ENCODE measurements around the gene SEC63.
"Not testable (repeated sequence)": the region's sequence is repeated elsewhere in the genome, so short reads cannot be mapped to it uniquely, and the experiment has no call there.

SEC63 gene

DNA sequence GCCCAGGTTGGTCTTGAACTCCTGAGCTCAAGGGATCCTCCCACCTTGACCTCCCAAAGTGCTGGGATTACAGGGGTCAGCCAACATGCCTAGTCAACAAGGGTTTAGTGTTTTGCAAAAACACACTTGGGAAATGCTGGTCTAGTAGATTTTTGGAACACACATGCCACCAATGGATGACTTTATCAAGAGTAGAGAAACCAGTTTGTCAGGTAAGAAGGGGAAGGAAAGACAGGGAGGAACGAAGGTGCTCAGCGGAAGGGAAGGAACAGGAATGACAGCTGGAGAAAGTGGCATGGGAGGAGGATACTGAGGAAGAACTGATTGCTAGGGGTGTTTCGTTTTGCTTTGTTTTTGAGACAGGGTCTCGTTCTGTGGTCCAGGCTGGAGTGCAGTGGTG is 15.6 kb upstream of the SEC63 start:
- DNase-seq (ENCODE audit: low read depth): no peak

DNA sequence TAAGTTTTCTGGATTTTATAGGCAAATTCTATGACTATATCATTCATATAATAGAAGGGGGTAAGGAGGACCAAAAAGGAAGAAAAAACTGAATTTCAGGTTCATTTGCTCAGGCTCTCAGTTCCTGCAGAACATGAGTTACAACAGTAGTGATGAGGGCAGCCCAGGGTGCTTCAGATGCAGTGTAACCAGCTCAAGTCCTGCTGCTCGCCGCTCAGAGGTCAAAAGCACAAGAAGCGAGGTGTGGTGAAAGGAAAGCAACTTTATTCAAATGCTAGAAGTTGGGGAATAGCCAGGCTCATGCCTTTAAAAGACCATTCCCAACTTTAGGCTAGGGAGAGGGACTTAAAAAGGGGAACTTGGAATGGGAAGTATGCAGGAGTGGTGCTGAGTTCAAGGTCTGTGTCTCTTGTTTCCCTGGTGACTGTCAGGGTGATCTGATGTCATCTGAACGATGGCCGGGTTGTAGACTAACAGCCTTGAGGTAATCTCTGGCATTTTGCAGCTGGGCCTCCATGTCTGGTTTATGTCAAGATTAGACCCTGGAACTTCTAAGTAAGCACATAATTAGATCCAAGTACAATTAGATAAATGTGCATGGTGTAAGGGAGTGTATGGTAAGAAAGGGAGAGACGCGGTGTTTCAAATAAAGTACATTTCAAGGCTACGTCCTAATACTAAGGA is 14.5 kb upstream of the SEC63 start:
- DNase-seq (ENCODE audit: low read depth): no peak

DNA sequence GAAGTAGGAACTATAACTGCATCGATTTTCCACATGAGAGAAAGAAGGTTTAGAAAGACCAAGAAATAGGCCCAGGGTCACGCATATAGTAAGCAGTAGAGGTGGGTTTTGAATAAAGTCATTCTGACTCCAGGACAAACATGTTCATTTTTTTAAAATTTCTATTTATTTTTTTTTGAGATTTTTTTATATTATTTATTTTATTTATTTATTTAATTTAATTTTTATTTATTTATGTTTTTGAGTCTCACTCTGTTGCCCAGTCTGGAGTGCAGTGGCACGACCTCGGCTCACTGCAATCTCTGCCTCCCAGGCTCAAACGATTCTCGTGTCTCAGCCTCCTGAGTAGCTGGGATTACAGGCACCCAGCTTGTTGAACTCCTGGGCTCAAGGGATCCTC is 13.2 kb upstream of the SEC63 start:
- DNase-seq (ENCODE audit: low read depth): no peak

DNA sequence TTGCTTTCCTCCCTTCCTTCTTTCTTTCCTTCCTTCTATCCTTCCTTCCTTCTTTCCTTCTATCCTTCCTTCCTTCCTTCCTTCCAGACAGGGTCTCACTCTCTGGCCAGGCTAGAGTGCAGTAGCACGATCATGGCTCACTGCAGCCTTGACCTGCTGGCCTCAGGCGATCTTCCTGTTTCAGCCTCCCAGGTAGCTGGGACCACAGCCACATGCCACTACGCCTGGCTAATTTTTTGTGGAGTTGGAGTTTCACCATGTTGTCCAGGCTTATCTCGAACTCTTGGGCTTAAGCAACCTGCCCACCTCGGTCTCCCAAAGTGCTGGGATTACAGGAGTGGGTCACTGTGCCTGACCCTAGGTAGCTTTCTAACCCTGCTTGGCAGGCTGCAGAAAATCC is 12.2 kb upstream of the SEC63 start:
- no peak for DNase-seq (ENCODE audit: low read depth)

DNA sequence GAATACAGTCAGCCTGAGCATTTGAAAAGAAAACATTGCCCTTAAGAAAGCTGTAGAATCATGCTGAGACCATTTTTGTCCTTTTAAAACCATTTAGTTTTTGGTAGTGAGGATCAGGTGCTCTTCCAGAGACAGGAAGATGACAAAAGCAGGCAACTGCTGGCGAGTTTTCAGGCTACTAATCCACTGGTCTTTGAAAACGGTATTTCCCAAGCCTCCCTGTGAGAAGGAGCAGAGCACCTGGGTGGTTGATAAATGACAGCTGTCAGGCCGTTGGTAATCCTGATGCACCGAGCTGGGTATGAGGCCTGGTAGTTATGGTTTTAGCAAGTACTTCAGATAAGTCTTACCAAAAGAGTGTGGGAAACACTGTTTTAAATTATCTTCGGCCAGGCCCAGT is 10.1 kb upstream of the SEC63 start:
- DNase-seq (ENCODE audit: low read depth): no peak

DNA sequence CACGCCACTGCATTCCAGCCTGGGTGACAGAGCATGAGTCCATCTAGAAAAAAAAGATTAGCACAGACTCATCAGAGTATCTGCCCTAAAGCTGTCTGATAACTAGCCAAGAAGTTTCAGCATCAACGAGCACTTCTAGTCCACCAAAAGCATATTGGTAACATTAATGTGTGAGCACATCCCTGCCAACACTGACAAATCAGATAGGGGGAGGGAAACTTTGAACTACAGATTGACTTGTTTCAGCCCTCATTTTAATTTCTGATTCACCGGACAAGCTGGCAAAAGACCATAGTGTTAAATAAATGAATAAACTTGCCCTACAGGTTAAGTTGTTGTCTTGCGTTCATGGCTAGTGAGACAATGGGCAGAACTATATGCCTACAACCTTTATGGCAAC is 7.7 kb upstream of the SEC63 start:
- no peak for DNase-seq (ENCODE audit: low read depth)

DNA sequence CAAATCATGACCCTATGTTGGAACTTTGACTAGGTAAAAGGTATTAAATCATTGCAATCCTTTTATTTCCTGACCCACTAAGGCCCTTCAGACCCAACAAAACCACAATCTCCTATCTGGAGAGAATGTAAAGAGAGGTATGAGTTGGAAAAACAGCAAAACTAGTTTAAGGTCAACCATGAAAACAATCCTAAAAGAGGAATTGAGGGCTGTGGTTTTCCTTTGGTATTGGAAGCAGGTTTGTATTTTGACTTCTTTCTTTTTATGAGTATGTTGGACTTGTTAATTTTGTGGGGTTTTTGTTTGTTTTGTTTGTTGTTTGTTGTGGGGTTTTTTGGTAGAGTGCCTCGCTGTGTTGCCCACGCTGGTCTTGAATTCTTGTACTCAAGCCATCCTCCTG is 4.7 kb upstream of the SEC63 start:
- no peak for DNase-seq (ENCODE audit: low read depth)

DNA sequence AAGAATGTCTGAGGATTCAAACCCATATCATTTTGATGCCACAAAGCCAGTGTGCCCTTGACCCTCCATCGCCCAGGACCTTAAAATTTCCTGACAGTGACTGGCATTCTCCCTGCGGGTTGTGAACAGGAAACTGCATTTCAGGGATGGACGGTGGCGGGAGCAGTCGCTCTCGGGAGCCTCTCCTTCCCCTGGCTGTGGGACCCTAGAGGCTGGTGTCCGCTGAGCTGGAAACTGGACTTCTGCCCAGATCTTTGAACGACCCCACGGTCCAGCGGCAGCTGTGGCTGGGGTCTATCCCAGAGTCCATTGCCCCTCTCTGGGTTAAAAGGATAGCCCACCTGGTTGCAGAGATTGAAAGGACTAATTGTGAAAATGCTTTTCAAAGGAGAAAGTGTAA is 1.4 kb upstream of the SEC63 start:
- no peak for DNase-seq (ENCODE audit: low read depth)

DNA sequence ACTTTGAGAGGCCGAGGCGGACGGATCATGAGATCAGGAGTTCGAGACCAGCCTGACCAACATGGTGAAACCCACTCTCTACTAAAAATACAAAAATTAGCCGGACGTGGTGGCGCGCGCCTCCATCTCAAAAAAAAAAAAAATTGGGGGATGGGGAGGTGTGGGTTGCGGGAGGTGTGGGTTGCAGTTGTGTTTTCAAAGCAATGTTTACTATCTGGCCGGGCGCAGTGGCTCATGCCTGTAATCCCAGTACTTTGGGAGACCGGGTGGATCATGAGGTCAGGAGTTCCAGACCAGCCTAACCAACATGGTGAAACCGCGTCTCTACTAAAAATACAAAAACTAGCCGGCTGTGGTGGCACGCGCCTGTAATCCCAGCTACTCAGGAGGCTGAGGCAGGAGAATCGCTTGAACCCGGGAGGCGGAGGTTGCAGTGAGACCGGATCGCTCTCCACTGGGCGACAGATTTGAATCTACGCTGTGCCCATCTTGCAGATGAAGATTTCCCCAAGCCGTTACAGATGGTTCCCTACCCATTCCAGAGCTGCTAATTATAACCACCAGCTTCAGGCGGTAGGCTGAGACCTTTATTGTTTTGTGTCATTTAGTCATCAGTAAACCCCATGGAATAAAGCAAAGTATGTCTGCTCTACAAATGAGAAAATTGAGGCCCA is 818 bp upstream of the SEC63 start:
- not testable (repeated sequence) for DNase-seq (ENCODE audit: low read depth)

DNA sequence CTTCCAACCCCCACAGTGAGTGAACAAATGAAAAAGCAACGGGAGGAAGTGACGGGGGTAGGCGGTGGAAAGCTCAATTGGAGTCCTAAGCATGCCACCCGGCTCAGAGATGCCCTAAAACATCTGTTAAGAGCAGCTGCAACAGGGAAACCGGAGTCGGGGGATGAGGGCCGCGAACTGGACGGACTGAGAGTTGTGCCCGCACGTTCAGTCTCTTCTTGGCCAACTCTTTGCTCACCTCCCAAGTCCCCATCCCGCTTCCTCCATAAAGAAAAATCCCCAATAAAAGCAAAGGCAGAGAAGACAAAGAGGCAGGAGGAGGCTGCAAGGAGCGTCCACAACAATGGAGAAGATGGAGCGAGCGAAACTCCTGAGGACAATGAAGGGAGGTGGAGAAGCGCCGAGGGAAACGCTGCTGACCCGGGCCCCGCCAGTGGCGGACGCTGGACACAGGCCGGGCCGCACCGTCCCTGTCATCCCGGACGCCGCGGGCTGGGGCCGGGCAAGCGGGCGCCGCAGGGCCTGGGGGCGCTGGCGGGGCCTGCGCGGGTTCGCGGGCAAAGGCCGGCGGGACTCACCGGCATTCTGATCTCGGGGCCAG is 600 bp downstream of the SEC63 start:
- no peak for DNase-seq (ENCODE audit: low read depth)

DNA sequence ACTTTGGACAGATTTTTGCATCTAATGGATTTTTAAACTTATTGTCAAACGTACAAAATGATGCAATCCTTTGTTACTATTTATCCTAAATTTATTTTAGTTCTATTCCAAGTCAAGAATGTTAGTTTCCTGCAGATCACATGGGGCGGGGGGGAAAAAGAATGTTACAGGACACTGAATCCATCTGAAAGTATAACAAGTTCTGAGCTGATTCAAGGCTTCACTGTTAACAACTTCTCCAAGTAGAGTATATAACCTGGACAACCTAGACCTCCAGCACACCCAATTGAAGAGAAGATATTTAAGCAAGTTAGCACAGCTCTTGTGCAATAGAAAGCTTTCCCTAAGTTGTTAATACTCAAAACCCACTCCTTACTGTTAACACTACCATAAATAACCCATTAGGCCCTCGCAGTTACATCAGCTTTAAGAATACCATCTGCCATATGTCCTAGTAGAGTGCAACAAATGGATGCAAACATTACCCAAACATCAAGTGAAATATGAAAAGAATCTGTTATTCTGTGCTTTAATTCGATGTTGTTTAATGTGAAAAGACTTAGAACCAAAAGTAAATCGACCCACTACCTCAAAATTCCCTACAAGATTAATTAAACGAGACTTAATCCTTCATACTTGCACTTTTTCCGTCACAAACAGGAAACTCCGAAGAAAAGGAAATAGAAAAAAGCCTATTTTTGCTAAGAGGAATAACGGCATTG is 1.3 kb downstream of the SEC63 start:
- no peak for DNase-seq (ENCODE audit: low read depth)

DNA sequence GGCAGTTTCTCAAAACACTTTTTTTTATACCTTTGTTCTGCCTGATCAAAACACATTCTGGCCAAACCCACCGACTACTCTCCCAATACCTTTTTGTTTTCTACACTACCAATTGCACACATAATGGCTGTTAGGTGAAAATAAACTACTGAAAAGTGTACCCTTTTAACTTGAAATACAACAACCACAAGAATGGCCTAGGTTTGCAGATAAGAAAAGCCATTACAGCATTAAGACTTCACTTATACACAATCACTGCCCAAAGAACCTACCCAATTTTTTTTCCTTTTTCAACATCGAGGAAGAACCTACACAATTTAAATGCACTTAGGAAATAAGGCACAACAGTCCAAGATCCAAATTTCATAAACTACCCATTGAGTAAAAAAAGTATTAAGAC is 1.8 kb downstream of the SEC63 start:
- no peak for DNase-seq (ENCODE audit: low read depth)

DNA sequence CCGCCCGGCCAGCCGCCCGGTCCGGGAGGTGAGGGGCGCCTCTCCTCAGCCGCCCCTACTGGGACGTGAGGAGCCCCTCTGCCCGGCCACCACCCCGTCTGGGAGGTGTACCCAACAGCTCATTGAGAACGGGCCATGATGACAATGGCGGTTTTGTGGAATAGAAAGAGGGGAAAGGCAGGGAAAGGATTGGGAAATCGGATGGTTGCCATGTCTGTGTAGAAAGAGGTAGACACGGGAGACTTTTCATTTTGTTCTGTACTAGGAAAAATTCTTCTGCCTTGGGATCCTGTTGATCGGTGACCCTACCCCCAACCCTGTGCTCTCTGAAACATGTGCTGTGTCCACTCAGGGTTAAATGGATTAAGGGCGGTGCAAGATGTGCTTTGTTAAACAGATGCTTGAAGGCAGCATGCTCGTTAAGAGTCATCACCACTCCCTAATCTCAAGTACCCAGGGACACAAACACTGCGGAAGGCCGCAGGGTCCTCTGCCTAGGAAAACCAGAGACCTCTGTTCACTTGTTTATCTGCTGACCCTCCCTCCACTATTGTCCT is 4.1 kb downstream of the SEC63 start:
- DNase-seq (ENCODE audit: low read depth): not testable (repeated sequence)

DNA sequence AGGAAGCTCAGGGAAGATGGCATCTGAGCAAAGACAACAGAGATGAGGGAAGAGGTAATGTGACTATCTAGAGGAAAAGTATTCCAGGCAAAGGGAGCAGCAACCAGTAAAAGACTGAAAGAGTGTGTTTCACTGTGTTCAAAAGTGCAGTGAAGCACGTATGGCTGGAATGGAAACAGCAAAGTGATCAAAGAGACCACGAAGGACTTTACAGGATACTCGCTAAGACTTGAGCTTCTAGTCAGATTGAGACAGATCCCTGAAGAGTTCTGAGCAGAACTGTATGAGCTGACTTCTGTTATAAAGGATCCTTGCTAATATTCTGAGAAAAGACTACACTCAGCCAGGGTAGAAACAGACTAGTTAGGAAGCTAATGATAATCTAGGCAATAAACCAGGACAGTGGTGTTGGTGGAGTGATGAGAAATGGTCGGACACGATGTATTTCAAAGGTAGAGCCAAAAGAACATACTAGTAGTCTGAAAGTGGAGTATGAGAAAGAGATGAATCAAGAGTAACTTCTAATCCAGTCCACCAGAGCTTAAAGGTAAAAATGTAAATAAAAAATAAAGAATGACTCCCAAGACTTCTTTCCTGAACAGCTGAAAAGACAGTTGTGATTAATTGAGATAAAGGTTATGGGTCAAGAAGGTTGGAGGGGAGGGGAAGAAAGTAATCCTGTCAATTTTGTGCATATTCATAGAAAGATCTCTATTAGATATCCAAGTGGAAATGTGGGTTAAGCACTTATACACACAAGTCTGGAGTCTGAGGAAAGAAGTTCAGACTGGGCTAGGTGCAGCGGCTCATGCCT is 14.2 kb downstream of the SEC63 start:
- no peak for DNase-seq (ENCODE audit: low read depth)

DNA sequence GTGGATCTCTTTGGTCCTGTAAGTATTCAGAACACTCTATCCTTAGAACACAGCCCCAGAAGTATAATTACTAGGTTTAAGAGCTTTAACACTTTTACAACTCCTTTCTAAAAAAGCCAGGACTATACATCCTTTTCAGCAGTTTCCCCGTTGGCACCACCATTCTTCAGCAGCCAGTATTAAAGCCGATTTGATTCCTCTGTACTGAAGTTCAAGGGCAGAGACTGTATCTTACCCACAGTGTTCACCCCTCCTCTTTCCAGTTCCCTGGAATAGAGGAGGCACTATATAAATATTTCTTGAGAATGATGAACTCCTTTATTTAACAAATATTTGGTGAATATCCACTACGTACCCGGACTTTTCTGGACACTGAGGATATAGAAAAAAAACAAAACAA is 15.9 kb downstream of the SEC63 start:
- DNase-seq (ENCODE audit: low read depth): no peak

DNA sequence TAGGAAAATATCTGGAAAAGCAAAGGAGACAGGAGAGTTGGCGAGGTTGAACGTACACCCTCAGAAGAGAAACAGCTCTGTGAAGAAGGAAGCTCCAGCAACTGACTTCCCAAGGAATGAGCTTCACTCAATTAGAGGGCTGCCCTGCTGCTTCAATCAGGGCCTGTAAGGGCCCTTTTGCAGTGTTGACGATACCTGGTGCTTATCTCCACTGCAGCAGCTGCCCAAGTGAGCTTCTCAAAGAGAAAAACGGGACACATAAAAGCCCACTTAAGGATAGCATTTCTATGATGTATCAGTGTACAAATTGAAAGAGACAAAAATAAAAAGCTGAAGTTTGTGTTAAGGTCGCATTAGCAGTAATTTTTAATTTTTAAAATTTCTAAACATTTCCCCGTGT is 16.4 kb downstream of the SEC63 start:
- DNase-seq (ENCODE audit: low read depth): no peak

DNA sequence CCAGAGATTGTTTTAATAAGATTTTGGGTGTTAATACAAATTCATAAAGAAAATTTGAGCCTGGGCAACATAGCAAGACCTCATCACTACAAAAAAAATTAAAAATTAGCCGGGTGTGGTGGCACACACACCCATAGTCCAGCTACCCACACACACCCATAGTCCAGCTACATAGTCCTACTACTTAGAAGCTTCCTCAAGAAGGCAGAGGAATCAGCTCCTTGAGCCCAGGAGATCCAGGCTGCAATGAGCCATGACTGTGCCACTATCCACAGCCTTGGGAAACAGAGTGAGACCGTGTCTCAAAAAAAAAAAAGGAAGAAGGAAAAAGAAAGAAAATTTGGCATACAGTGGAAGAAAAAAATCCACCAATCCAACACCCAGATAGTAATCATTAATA is 16.8 kb downstream of the SEC63 start:
- DNase-seq (ENCODE audit: low read depth): no peak

DNA sequence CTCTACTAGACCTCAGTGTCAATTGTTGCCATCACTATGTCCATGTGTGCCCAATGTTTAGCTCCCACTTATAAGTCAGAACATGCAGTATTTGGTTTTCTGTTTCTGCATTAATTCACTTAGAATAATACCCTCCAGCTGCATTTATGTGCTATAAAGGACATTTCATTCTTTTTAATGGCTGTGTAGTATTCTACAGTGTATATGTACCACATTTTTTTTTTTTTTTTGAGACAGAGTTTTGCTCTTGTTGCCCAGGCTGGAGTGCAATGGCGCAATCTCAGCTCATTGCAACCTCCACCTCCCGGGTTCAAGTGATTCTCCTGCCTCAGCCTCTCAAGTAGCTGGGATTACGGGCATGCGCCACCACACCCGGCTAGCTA is 21.1 kb downstream of the SEC63 start:
- DNase-seq (ENCODE audit: low read depth): not testable (repeated sequence)

DNA sequence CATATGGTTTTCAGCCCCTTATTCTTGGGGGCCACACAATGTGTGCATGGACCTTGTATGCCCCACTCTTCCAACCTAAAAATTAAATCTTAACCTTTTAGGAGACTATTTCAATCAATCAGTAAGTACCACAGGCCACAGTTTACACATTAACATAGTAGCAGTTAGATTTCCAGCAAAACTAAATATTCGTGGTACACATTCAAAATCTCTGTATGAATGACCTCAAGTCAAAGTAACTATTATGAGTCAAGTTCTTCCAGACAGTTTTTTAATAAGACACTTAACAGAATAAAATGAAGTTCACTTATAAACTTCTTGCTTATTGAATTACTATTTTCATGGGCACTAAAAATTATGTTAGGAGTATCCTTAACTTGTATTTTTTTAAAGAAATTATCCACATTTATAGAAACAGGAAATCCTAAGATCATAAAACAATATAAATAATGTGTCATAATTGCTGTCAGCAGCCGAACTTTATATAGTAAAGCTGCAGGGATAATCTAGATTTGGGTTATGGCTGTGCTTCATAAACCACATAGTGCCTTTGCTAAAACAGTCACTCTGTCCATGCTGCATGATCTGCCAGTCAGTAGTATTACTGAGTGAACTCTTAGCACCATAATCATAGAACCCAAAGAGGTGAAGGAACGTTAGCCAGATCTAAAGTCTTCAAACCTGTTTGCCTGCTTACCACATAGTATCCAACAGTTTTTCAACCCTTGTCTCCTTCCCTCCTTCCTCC is 21.7 kb downstream of the SEC63 start:
- DNase-seq (ENCODE audit: low read depth): no peak

DNA sequence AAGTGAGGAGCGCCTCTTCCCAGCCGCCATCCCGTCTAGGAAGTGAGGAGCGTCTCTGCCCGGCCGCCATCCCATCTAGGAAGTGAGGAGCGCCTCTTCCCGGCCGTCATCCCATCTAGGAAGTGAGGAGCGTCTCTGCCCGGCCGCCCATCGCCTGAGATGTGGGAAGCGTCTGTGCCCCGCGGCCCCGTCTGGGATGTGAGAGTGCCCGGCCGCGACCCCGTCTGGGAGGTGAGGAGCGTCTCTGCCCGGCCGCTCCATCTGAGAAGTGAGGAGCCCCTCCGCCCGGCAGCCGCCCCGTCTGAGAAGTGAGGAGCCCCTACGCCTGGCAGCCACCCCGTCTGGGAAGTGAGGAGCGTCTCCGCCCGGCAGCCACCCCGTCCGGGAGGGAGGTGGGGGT is 23.8 kb downstream of the SEC63 start:
- not testable (repeated sequence) for DNase-seq (ENCODE audit: low read depth)

DNA sequence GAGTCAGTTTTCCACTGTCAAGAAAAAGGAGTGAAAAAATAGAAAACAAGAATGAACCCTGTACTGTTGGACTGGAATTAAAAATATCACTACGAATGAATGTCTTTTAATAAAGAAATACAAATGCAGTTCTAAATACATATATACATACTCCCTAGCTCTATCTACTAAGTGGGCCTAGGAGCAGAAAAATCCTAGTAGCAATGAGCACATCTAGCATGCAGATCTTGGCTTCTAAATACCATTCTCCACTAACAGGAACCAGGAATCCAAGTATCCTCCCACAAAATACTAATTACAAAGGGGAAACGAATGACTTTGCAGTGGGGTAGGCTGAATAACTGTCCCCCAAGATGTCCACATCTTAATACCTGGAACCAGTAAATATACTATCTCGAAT is 25.4 kb downstream of the SEC63 start:
- no peak for DNase-seq (ENCODE audit: low read depth)

All from non-pigmented ciliary epithelial cell (primary cell).